Adrenal gland (tissue), 12 donors: ENCODE measurements around the gene ABCB4. TPM values are rescaled to one million over a fixed set of nuclear protein-coding genes. Genes with fewer than 3 reads are reported as not detected.

Source experiments
- DNase-seq, 7 donors: peaks; one replicate each; pipeline ENCODE4 v3.0.0-alpha.2; 2019 to 2020
- H3K27ac ChIP-seq, 5 donors: fragments of 200-600 bp; sonication (generic) in 4 of 5; 1 replicate in 3 of 5; 2 replicates in 2 of 5; pipeline versions ENCODE4 v1.5.1 to v1.8.0; 2016 to 2020; ENCODE audit warnings: mild to moderate bottlenecking in 1 of 5
- H3K27me3 ChIP-seq: fragments of 200-600 bp; 2 replicates; pipeline ENCODE4 v1.8.0; 2021
- H3K36me3 ChIP-seq, 2 donors: fragments of 200-600 bp; replicated peaks in 1 of 2; 1 replicate in 1 of 2; 2 replicates in 1 of 2; pipeline versions ENCODE4 v1.5.1 to v1.8.0; 2018 to 2022
- H3K4me1 ChIP-seq, 2 donors: fragments of 200-600 bp; replicated peaks in 1 of 2; 1 replicate in 1 of 2; 2 replicates in 1 of 2; pipeline versions ENCODE4 v1.5.1 to v1.8.0; 2018 to 2021
- H3K4me3 ChIP-seq, 4 donors: fragments of 200-600 bp; sonication (generic) in 3 of 4; one replicate each; pipeline ENCODE4 v1.5.1; 2016 to 2018
- H3K9me3 ChIP-seq, 3 donors: fragments of 200-600 bp; sonication (generic) in 1 of 3; replicated peaks in 1 of 3; 1 replicate in 2 of 3; 2 replicates in 1 of 3; pipeline versions ENCODE4 v1.5.1 to v1.8.0; 2016 to 2021
- POLR2A ChIP-seq, 2 donors: fragments of 450-650 bp; IDR thresholded peaks; one replicate each; pipeline ENCODE4 v1.6.1; 2017; ENCODE audit warnings: antibody characterized with exemption in 2 of 2, mild to moderate bottlenecking in 2 of 2, moderate library complexity in 1 of 2
- WGBS, 4 donors: extraction: QIAGEN DNeasy Blood & Tissue Kit in 2 of 4; methylation state at CpG; one replicate each; pipeline versions ENCODE4 v1.1.5 to v1.1.7; 2013 to 2017; 5-methylcytosine and 5-hydroxymethylcytosine counted together
- intact Hi-C, 2 donors: fragments of 100-400 bp; cut with DNase I; formaldehyde crosslinking; loops; one replicate each; pipeline versions ENCODE4 v1.14.1 to v1.15.0; 2022 to 2023
- polyA plus RNA-seq, 3 donors: library from polyadenylated mRNA; stranded (reverse); fragments of 200-250 nt in 2 of 3; fragments of 350-450 nt in 1 of 3; fragmentation: Illumina TruSeq in 1 of 3; extraction: RNeasy Lipid Tissue Mini Kit (QIAGEN cat#74804) in 1 of 3; gene quantifications; one replicate each; pipeline ENCODE4 v1.2.3, GENCODE V29; 2013 to 2014
- total RNA-seq, 9 donors: library from RNA; depleted of rRNA in 4 of 9; stranded (reverse); fragments of >200 nt in 4 of 9; fragments of 120-200 nt in 1 of 9; fragmentation: NEBNext Ultra II Directional in 1 of 9; extraction: Animal tissue kit (Norgen Biotek cat#: 25700) in 1 of 9; gene quantifications; one replicate each; pipeline versions ENCODE4 v1.1.0 to v1.2.4, GENCODE V29; 2013 to 2023
- TF ChIP-seq, protein P1 (sequence below), 6 experiments: fragments of 450-650 bp in 4 of 6; fragments of 200-600 bp in 2 of 6; sonication (generic) in 1 of 6; IDR thresholded peaks; 1 replicate in 5 of 6; 2 replicates in 1 of 6; pipeline versions ENCODE4 v1.5.1 to v1.8.0; 2016 to 2021; ENCODE audit warnings: antibody characterized with exemption in 6 of 6, mild to moderate bottlenecking in 2 of 6, moderate library complexity in 1 of 6
- donor health status: healthy with polysubstance abuse.
- donor health status: Bipolar disorder and iron deficiency.
- donor health status: DM: yes; HTN: yes; CAD: no.
- donor health status: DM: no; HTN: no; CAD: no.
- donor health status: DM: no; HTN: no; CAD: no.
- donor health status: DM: yes; HTN: yes; CAD: no.

Gene ABCB4
- total and polyA plus RNA-seq, 12 donors = 5.9 to 62.6 (median 13.2) TPM

DNA sequence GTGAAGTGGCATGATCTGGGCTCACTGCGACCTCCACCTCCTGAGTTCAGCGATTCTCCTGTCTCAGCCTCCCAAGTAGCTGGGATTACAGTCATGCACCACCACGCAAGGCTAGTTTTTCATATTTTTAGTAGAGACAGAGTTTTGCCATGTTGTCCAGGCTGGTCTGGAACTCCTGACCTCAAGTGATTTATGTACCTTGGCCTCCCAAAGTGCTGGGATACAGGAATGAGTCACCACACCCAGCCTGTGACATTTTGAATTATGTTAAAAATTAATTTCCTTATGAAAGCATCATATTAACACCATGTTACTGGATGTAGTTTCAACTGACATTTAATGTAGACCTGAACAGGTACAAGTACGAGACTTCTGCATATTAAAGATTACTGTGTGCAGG lies 24.3 kb downstream of the ABCB4 start:
- no peaks in the 10 kb centered on the region for H3K9me3 ChIP-seq
- H3K36me3 ChIP-seq = no peaks in the 10 kb centered on the region
- TF ChIP-seq, protein P1, sequence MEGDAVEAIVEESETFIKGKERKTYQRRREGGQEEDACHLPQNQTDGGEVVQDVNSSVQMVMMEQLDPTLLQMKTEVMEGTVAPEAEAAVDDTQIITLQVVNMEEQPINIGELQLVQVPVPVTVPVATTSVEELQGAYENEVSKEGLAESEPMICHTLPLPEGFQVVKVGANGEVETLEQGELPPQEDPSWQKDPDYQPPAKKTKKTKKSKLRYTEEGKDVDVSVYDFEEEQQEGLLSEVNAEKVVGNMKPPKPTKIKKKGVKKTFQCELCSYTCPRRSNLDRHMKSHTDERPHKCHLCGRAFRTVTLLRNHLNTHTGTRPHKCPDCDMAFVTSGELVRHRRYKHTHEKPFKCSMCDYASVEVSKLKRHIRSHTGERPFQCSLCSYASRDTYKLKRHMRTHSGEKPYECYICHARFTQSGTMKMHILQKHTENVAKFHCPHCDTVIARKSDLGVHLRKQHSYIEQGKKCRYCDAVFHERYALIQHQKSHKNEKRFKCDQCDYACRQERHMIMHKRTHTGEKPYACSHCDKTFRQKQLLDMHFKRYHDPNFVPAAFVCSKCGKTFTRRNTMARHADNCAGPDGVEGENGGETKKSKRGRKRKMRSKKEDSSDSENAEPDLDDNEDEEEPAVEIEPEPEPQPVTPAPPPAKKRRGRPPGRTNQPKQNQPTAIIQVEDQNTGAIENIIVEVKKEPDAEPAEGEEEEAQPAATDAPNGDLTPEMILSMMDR (IDR thresholded peaks at IDR 0.05) = no peak
- TF ChIP-seq POLR2A (IDR thresholded peaks at IDR 0.05) = no peak
- WGBS, 4 donors = 89 to 93% (median 91%) methylated on average over 4 of the region's 4 CpGs
- no peaks in the 10 kb centered on the region for H3K27me3 ChIP-seq
- H3K4me3 ChIP-seq = no peak overlapping the region
- no peak for DNase-seq
- no peaks in the 10 kb centered on the region for H3K4me1 ChIP-seq
- intact Hi-C loops = no loop called here
- no peak overlapping the region for H3K27ac ChIP-seq

DNA sequence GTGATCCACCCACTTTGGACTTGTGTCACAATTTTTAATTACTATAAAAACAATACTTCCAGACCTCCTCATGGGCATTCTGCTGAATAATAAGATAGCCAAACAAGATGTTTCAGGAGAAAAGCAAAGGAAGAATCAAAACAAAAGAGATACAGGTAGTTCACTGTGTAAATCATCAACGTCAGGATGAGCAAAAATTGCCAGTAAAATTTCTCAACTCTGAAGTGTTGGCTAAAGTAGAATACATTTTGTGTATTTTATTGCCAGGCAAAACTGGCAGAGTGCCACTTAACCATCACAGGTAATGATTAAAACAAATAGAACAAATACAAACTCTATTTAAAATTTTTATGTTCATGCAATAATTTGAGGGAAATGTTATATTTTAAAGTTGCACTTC lies 24.8 kb downstream of the ABCB4 start:
- H3K4me1 ChIP-seq = no peaks in the 10 kb centered on the region
- TF ChIP-seq POLR2A (IDR thresholded peaks at IDR 0.05) = no peak
- TF ChIP-seq, protein P1 (IDR thresholded peaks at IDR 0.05) = no peak
- no peaks in the 10 kb centered on the region for H3K27me3 ChIP-seq
- intact Hi-C loops = no loop called here
- no peak overlapping the region for H3K4me3 ChIP-seq
- no peak overlapping the region for H3K27ac ChIP-seq
- WGBS, 4 donors = 69 to 79% (median 72%) methylated on average over 1 of the region's 1 CpG
- no peaks in the 10 kb centered on the region for H3K9me3 ChIP-seq
- DNase-seq = no peak
- H3K36me3 ChIP-seq = no peaks in the 10 kb centered on the region

DNA sequence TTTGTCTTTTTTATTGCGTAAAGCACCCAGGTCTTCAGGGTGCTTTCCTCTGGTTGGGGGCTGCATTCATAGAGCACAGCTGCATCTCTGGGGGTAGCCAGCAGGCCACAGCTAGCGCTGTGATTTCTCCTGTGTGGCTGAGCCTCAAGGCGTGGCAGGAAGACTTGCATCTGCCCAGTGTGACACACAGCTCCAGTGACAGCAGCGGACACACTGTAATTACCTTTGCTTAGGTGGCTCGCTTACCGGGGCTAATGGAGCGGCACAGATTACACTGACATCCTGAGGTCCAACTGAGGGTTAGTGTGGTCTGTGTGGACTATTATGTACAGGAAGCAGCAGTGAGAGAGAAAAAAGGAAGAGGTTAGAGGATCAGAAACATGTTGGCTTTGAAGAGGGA lies 27.1 kb downstream of the ABCB4 start:
- intact Hi-C loops = no loop called here
- Histone ChIP-seq H3K27ac (no peak overlapping the region), H3K4me1 (no peaks in the 10 kb centered on the region), H3K9me3 (no peaks in the 10 kb centered on the region), H3K27me3 (no peaks in the 10 kb centered on the region), H3K36me3 (no peaks in the 10 kb centered on the region), H3K4me3 (no peak overlapping the region)
- 73 to 83% (median 79%) methylated on average over 7 of the region's 7 CpGs for WGBS, 4 donors
- TF ChIP-seq, protein P1 (IDR thresholded peaks at IDR 0.05) = no peak
- TF ChIP-seq POLR2A (IDR thresholded peaks at IDR 0.05) = no peak
- DNase-seq = no peak

DNA sequence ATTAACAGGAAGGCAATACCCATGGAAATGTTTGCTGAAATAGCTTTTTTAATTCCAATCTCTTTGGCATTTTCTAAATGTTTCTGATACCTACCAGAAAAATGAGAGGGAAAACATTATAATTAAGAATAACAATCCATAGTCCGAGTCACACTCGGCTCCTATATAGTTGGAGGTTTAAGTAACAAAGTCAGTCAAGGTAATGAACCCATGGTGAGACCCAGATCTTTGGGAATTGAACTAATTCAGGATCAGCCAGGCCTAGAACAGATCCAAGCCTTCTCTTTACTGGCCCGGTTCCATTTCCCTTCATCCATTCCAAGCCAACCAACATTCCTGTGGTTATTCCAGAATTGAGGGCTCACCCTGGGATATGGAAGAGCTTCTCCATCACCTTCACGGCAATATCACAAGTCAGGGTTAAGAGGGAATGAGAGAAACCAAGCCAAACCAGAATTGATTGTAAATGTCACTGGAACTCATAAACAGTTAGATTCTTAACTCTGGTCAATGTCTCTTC lies 28.3 kb downstream of the ABCB4 start:
- Histone ChIP-seq H3K27ac (no peak overlapping the region), H3K4me1 (no peaks in the 10 kb centered on the region), H3K27me3 (no peaks in the 10 kb centered on the region), H3K4me3 (no peak overlapping the region), H3K36me3 (no peaks in the 10 kb centered on the region), H3K9me3 (no peaks in the 10 kb centered on the region)
- TF ChIP-seq POLR2A (IDR thresholded peaks at IDR 0.05) = no peak
- TF ChIP-seq, protein P1 (IDR thresholded peaks at IDR 0.05) = no peak
- 83 to 94% (median 91%) methylated on average over 4 of the region's 4 CpGs for WGBS, 4 donors
- intact Hi-C loops = no loop called here
- DNase-seq = no peak
